A673 (cell line): ENCODE data around the gene ELFN1.

Experiments
- CTCF ChIP-seq: fragments of 300-800, 200-600 bp; sonication (generic); conservative IDR thresholded peaks from 2 replicates; pipeline ENCODE4 v1.5.1; 2017; ENCODE audit warnings: low read depth, mild to moderate bottlenecking, antibody characterized with exemption, low read length, moderate library complexity, mixed read lengths
- EZH2 ChIP-seq: fragments of 200-600 bp; sonication (generic); IDR thresholded peaks from 2 replicates; pipeline ENCODE4 v1.6.1; 2017; ENCODE audit warnings: borderline replicate concordance, low read depth, mild to moderate bottlenecking, mixed read lengths, antibody characterized with exemption, low read length; ENCODE audit not compliant: poor library complexity, severe bottlenecking

GRCh38 chr7:1695800-1696454 is 25.9 kb downstream of the ELFN1 start:
- no peak for TF ChIP-seq EZH2
- TF ChIP-seq CTCF = no peak
